DMS114 treated with DMSO at 0.1 percent for 48 hours (cell line): ENCODE measurements around the gene HOOK1.
"Not testable (repeated sequence)": the region's sequence is repeated elsewhere in the genome, so short reads cannot be mapped to it uniquely, and the experiment has no call there.

Experiments
- DNase-seq: peaks from one replicate; lab custom pipeline; 2025; ENCODE audit not compliant: unreplicated experiment; lab: John Stamatoyannopoulos, UW

The HOOK1 gene

DNA sequence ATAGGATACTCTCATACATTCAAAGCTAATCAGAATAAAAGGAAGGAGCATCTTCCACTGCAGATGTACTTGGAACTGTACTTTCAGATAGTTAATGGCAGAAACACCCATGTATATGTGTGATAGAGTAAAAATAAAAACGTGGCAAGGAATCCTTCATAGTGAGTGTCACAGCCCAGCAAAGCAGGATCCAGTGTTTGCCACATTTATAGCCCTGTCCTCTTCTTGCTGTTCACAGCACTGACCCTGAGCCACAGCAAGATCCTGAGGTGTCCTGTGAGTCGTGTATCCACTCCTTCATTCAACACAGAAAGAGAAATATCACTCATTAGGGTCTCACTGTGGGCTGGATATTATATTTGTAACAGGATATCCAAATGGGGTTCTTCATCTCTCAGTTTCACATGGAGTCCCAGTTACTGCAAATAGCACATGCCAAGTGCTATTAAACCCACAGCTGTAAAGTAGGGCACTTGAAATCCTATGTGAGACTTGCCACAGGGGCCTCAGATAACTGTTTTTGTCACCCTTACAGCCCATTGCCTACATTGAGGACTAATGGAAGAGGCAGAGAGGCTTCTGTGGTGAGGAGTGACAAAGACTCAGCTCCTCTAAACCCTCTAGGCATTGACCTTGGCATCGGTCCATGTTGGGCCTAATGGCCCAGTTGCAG, 70.5 kb downstream of the HOOK1 start:
- no peak for DNase-seq

GRCh38 chr1:59892841-59893811, 78.4 kb downstream of the HOOK1 start:
- DNase-seq = no peak

DNA sequence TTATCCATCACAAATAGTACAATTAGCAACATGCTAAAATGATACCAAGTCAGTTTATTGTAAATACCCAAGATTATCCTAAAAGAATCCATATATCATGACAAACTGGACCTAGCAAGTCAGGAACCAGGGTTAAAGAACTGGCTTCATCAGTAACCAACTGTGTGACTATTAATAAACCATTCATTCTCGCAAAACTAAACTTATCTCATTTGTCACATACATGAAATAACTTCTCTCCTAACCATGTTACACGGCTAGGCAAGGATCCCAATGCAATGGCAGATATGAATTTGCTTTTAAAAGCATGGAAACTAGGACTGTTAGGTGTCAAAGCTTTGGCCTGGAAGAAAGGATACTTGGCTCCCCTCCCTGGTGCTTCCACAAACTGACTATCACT, 82.4 kb downstream of the HOOK1 start:
- DNase-seq = no peak

- DNase-seq = no peak
Observed at GRCh38 chr1:59898927-59899326, 84.2 kb downstream of the HOOK1 start.

DNA sequence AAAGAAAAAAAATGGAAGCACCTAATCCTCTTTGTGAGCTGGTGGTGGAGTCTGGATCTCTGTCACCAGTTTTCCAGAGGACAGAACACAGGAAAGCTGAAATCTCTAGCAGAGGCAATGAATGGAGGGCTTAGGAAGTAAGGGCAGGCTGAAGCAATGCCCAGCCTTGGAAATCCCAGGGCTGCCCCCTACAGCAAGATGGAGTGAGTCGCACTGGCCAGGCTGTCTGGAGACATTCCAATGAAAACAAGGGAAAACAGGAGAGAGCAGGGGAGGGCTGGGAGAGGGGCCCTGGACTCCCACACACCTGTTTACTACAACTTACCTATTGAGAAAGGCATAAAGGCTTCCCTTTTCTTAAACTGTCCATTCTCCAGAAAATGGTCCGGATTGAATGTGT, 85.9 kb downstream of the HOOK1 start:
- no peak for DNase-seq

GRCh38 chr1:59901770-59902388, 87.1 kb downstream of the HOOK1 start:
- no peak for DNase-seq

GRCh38 chr1:59903141-59903754, 88.5 kb downstream of the HOOK1 start:
- DNase-seq = peak; percentile 54

DNA sequence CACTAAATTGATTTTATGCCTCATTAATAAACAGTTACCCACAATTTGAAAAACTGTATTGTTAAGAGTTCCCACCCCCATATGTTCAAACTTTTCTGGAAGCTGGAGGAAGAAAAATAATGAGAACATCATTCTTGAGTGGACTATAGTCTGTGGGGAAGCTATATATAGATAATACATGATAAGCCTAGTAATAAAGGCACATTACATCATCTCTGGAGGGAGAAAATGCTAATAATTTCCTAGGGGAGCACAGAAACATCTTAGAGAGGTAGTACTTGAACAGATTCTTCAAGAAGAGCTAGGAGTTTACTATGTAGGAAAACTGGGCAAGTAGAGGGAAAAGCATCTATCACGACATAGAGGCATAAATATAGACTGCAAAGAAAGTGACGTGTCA, 92.2 kb downstream of the HOOK1 start:
- DNase-seq = no peak

GRCh38 chr1:59908084-59908483, 93.3 kb downstream of the HOOK1 start:
- DNase-seq = no peak

DNA sequence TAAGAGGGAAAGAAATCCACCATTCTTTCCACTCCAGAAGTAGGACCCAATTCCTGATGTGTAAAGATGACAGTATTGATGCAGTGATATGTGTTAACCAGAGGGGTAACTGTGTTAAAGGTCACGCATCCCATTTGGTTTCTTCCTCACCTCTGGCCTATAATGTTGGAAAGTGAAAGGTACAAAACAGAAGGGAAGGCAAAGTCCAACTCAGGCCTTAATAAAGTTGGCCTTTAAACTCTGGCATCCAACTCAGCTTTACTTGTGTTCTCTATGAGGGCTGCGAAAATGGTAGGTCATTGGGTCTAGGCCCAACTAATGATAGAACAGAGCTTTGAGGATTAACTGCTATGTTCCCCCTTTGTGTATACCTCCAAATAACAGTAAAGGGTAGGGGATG, 93.9 kb downstream of the HOOK1 start:
- DNase-seq = no peak

DNA sequence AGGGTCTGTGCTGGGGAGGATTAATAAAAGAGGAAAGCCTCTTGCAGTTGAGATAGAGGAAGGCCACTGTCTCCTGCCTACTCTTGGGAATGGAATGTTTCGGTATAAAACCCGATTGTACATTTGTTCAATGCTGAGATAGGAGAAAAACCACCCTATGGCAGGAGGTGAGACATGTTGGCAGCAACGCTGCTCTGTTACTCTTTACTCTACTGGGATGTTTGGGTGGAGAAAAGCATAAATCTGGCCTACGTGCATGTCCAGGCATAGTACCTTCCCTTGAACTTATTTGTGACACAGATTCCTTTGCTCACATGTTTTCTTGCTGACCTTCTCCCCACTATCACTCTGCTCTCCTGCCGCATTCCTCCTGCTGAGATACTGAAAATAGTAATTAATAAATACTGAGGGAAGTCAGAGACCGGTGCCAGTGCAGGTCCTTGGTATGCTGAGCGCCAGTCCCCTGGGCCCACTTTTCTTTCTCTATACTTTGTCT, 100.1 kb downstream of the HOOK1 start:
- not testable (repeated sequence) for DNase-seq

GRCh38 chr1:59915516-59915915, 100.8 kb downstream of the HOOK1 start:
- no peak for DNase-seq

DNA sequence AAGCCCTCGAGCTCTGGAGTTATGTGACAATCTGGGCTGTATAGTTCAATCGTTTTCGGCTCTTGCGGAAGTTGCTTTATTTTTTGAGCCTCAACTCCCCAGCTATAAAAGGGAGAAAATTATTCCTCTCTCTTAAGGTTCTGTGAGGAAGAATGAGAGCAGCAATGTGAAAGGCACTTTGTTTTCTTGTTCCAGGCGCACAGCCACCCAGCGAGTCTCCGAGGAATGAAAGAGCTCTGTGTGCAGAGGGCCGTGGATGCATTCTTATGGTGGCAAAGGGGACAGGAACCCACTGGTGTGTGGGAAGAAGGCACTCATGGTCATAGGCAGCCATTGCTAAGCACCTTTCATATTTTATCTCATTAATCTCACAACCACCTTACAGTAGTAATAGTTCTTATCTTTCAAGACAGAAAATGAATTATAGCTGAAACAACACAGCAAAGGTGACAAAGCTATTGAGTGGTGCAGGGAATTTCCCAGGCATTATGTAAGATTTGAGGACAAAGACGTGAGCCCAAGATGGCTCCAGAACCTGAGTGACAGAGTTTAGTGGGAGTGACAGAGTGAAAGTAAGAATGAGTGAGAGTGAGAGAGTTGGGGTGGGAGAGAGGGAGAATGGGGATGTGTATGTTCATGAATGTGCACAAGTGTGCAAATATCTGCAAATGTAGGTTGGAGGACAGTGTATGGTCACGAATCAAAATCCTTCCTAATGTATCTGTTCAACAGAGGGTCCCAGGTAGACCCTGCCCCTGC, 102.5 kb downstream of the HOOK1 start:
- DNase-seq = no peak

- DNase-seq = no peak
Observed at GRCh38 chr1:59917785-59918180, 103.0 kb downstream of the HOOK1 start.

DNA sequence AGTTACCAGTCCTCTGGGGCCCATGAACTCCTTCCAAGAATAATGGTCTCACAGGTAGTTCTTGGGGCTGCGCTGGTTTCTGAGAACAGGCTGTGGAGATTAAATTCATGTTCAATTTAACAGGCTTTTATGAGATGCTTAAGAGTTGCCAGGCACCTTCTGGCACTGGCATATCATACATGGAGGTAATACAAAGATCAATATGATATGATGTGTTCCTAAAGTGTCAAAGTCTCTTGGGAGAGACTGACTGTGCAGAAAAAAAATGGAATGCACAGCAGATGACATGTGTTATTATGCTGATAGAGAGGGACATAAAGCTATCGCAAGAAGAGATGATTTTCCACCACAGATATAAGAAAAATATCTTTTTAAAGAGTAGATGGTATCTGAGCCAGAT, 105.0 kb downstream of the HOOK1 start:
- DNase-seq = no peak

DNA sequence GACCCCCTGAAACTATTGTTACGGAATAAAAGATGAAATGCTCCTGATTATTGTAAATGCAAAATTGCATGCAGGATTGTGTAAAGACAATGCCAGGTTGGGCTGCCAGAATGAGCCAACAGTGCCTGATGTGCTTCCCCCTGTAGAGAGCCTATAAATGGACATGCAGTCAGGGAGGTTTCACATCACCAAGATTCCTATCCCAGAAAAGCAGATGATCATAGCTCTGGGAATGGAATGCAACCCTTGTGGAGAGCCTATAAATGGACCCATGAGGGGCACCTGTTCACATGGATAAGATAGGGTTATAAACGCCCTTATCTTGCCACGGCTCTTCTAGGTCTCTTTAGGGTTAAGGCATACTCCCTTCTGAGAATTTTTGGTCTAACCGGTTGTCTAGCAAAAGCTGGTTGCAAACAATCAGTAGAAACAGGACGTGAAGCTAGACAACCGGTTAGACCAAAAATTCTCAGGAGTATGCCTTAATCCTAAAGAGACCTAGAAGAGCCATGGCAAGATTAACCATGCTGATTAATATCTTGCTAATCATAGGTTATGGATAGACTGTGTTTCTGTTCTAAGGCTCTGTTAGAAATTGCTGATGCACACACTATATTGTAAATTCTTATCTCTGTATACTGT, 106.6 kb downstream of the HOOK1 start:
- DNase-seq = not testable (repeated sequence)

GRCh38 chr1:59924653-59925052, 109.9 kb downstream of the HOOK1 start:
- DNase-seq = no peak
